HepG2 (cell line): ENCODE data around the gene PGGT1B. TPM values are rescaled to one million over a fixed set of nuclear protein-coding genes. Genes with fewer than 3 reads are reported as not detected.

Experiments
- ATAC-seq: fragments of 200-7000 bp; cut with Tn5 transposase; 3 replicates; pipeline ENCODE4 v1.9.1; 2020; ENCODE audit warnings: mild to moderate bottlenecking, moderate library complexity
- BruUV-seq: library from RNA; stranded (reverse); fragments of 400-500 nt; replicated peaks from 2 replicates; lab custom pipeline; 2021; lab: Mats Ljungman, UMichigan
- CTCF ChIA-PET: fragments of 300-600 bp; formaldehyde crosslinking; extraction: SDS; loops from one replicate; lab custom pipeline; 2021; ENCODE audit warnings: low total read pairs, inconsistent platforms, low intra/inter-chr PET ratio; lab: Yijun Ruan, JAX
- POLR2A ChIA-PET: fragments of 350-600 bp; sonication (Branson Sonifier 250); formaldehyde crosslinking; loops from one replicate; lab custom pipeline; 2020; ENCODE audit warnings: antibody characterized with exemption, inconsistent platforms; lab: Yijun Ruan, JAX
- DNase-seq: peaks from one replicate; pipeline ENCODE4 v3.0.0-alpha.2; 2015; ENCODE audit warnings: low spot score
- FAIRE-seq: peaks from 3 replicates; lab custom pipeline; 2011; peaks lifted over from hg19 to GRCh38; lab: Jason Lieb, UNC
- H2AFZ ChIP-seq: one replicate; pipeline ENCODE4 v1.6.1; 2011; ENCODE audit warnings: low read length, inconsistent platforms
- H3K27ac ChIP-seq: fragments of 300-600 bp; 3 replicates; pipeline ENCODE4 v1.8.0; 2011; ENCODE audit warnings: mixed run types, mild to moderate bottlenecking, mixed read lengths, low read length, inconsistent platforms; ENCODE audit not compliant: insufficient read depth; ENCODE audit errors: extremely low read length
- H3K27me3 ChIP-seq, 2 experiments: fragments of 200-600 bp in 1 of 2; 2 replicates in 1 of 2; 3 replicates in 1 of 2; pipeline versions ENCODE4 v1.6.0 to v1.8.0; 2011; ENCODE audit warnings: low read length in 2 of 2, mild to moderate bottlenecking in 2 of 2, moderate library complexity in 2 of 2, inconsistent platforms in 1 of 2; ENCODE audit not compliant: insufficient read depth in 2 of 2, control insufficient read depth in 1 of 2
- H3K36me3 ChIP-seq, 2 experiments: fragments of 200-600 bp in 1 of 2; replicated peaks in 1 of 2; 2 replicates in 1 of 2; 3 replicates in 1 of 2; pipeline versions ENCODE4 v1.5.1 to v1.8.0; 2011; ENCODE audit warnings: low read length in 2 of 2, inconsistent platforms in 1 of 2; ENCODE audit not compliant: insufficient read depth in 2 of 2, control insufficient read depth in 1 of 2
- H3K4me1 ChIP-seq: 2 replicates; pipeline ENCODE4 v1.5.1; 2012; ENCODE audit warnings: low read length, inconsistent platforms; ENCODE audit not compliant: insufficient read depth
- H3K4me2 ChIP-seq: 2 replicates; pipeline ENCODE4 v1.6.0; 2011; ENCODE audit warnings: low read depth, low read length, inconsistent platforms
- H3K4me3 ChIP-seq, 3 experiments: fragments of 200-600 bp in 1 of 3; sonication (generic), shearing (Covaris generic) in 1 of 3; replicated peaks in 1 of 3; 2 replicates each; pipeline ENCODE4 v1.5.1; 2011 to 2016; ENCODE audit warnings: low read length in 3 of 3, inconsistent platforms in 2 of 3, low read depth in 2 of 3, mild to moderate bottlenecking in 2 of 3, control low read depth in 1 of 3, mixed read lengths in 1 of 3; ENCODE audit not compliant: insufficient read depth in 1 of 3
- H3K79me2 ChIP-seq: one replicate; pipeline ENCODE4 v1.6.1; 2011; ENCODE audit warnings: low read length, inconsistent platforms; ENCODE audit not compliant: insufficient read depth
- H3K9ac ChIP-seq: 2 replicates; pipeline ENCODE4 v1.6.0; 2011; ENCODE audit warnings: mild to moderate bottlenecking, low read depth, low read length, inconsistent platforms; ENCODE audit not compliant: insufficient read depth
- H3K9me3 ChIP-seq: 2 replicates; pipeline ENCODE4 v1.5.1; 2012; ENCODE audit warnings: mild to moderate bottlenecking, low read length
- H4K20me1 ChIP-seq: 2 replicates; pipeline ENCODE4 v1.6.0; 2011; ENCODE audit warnings: inconsistent platforms, mild to moderate bottlenecking, low read length, moderate library complexity; ENCODE audit not compliant: insufficient read depth
- ATRX ChIP-seq: sonication (generic); formaldehyde crosslinking; IDR thresholded peaks from 2 replicates; pipeline ENCODE4 v1.4.0; 2020; ENCODE audit warnings: missing genetic modification reagents, borderline replicate concordance
- CCAR2 ChIP-seq: fragments of 200-400 bp; formaldehyde crosslinking; optimal IDR thresholded peaks from 2 replicates; pipeline ENCODE3; 2018; ENCODE audit warnings: low read depth, mild to moderate bottlenecking, low read length, moderate library complexity
- FOXO1 ChIP-seq: sonication (generic); formaldehyde crosslinking; IDR thresholded peaks from 2 replicates; pipeline ENCODE4 v1.4.0; 2020; ENCODE audit warnings: missing genetic modification reagents
- HCFC1 ChIP-seq: fragments of 150-350 bp; IDR thresholded peaks from 2 replicates; pipeline ENCODE4 v1.6.1; 2014; ENCODE audit warnings: low read depth, low read length
- MNT ChIP-seq: fragments of 450-650 bp; IDR thresholded peaks from 2 replicates; pipeline ENCODE4 v1.6.1; 2016
- SOX13 ChIP-seq, 3 experiments: fragments of 450-650 bp in 1 of 3; sonication (generic) in 1 of 3; formaldehyde crosslinking in 1 of 3; IDR thresholded peaks in 2 of 3; conservative IDR thresholded peaks in 1 of 3; 2 replicates each; pipeline versions ENCODE4 v1.5.0 to v1.6.1; 2016 to 2020; ENCODE audit warnings: antibody characterized with exemption in 1 of 3, mild to moderate bottlenecking in 1 of 3, missing compliant biosample characterization in 1 of 3, missing genetic modification reagents in 1 of 3, moderate library complexity in 1 of 3
- TARDBP ChIP-seq: sonication (generic); formaldehyde crosslinking; IDR thresholded peaks from 2 replicates; pipeline ENCODE4 v1.8.0; 2022; ENCODE audit warnings: mild to moderate bottlenecking, missing genetic modification reagents
- ZNF354B ChIP-seq: sonication (generic); formaldehyde crosslinking; IDR thresholded peaks from 2 replicates; pipeline ENCODE4 v1.8.0; 2022; ENCODE audit warnings: mild to moderate bottlenecking, missing genetic modification reagents
- ZNF720 ChIP-seq: sonication (generic); formaldehyde crosslinking; IDR thresholded peaks from 2 replicates; pipeline ENCODE4 v1.4.0; 2020; ENCODE audit warnings: missing genetic modification reagents
- ZSCAN5A ChIP-seq: sonication (generic); formaldehyde crosslinking; IDR thresholded peaks from 2 replicates; pipeline ENCODE4 v1.8.0; 2022; ENCODE audit warnings: mild to moderate bottlenecking, missing genetic modification reagents, borderline replicate concordance
- WGBS: methylation state at CpG from one replicate; pipeline ENCODE4 v1.1.6; 2017; ENCODE audit warnings: low lambda C conversion rate; 5-methylcytosine and 5-hydroxymethylcytosine counted together
- in situ Hi-C: cut with HindIII; loops from 2 replicates; pipeline ENCODE4 v1.10.0; 2017; ENCODE audit warnings: low pct_unique_long_range_greater_than_20kb; ENCODE audit not compliant: extremely low pct_ligation_motif_present
- intact Hi-C: fragments of 100-400 bp; cut with micrococcal nuclease; formaldehyde crosslinking; loops from one replicate; pipeline ENCODE4 v1.10.0; 2022; ENCODE audit not compliant: unreplicated experiment
- polyA plus RNA-seq, 8 experiments: library from polyadenylated mRNA; depleted of rRNA in 3 of 8; stranded (reverse) in 7 of 8; unstranded in 1 of 8; fragments of >200 nt; fragmentation: Illumina TruSeq in 4 of 8; extraction: Trizol in 4 of 8; gene quantifications; 2 replicates each; pipeline versions ENCODE4 v1.2.1 to v1.2.3, GENCODE V29; 2011 to 2016; ENCODE audit warnings: low read depth in 4 of 8, missing spikeins in 1 of 8, mixed read lengths in 1 of 8; ENCODE audit not compliant: insufficient read depth in 1 of 8
- total RNA-seq, 5 experiments: library from RNA; depleted of rRNA; stranded (reverse); fragments of >200 nt; fragmentation: Illumina TruSeq; extraction: Trizol; gene quantifications; 2 replicates each; pipeline ENCODE4 v1.2.3, GENCODE V29; 2016; ENCODE audit warnings: low read depth in 1 of 5

PGGT1B gene
- total and polyA plus RNA-seq, 2 of the 13 experiments (the other 11 are each of a cell fraction or from before 2014, with no cell fraction given): 2.4 to 42.7 TPM

- Histone ChIP-seq H3K36me3 (peaks cover 6 to 56% of the 10 kb centered on the region in 2 experiments; a peak in 4 of 5 replicates), H3K4me3 (no peak overlapping the region), H3K4me2 (no peak overlapping the region), H3K79me2 (no peaks in the 10 kb centered on the region), H3K9ac (no peak overlapping the region), H2AFZ (no peak overlapping the region), H4K20me1 (no peaks in the 10 kb centered on the region; the same call in 1 of the 2 replicates), H3K9me3 (no peaks in the 10 kb centered on the region), H3K4me1 (no peaks in the 10 kb centered on the region), H3K27me3 (no peaks in the 10 kb centered on the region), H3K27ac (no peak overlapping the region)
- FAIRE-seq: no peak
- CTCF ChIA-PET: no interaction called here
- POLR2A ChIA-PET: no interaction called here
- DNase-seq: no peak
- ATAC-seq: no peak
- intact Hi-C loops (no loop called here), in situ Hi-C loops (no loop called here)
- 94% methylated on average over 1 of the region's 1 CpG for WGBS
- TF ChIP-seq ZNF720 (CRISPR knock-in tag): no peak
- no peak for TF ChIP-seq ZSCAN5A
- TF ChIP-seq ZNF354B: no peak
- no peak for TF ChIP-seq FOXO1 (CRISPR knock-in tag)
- TF ChIP-seq CCAR2: no peak
- no peak for TF ChIP-seq MNT
- no peak for TF ChIP-seq HCFC1
- no peak for TF ChIP-seq SOX13 (IDR thresholded peaks at IDR 0.05)
- no peak for TF ChIP-seq SOX13 (CRISPR knock-in tag; conservative IDR thresholded peaks at IDR 0.05 in 1 of 2, IDR thresholded peaks at IDR 0.05 in 1 of 2)
- TF ChIP-seq ATRX (CRISPR knock-in tag): no peak
- TF ChIP-seq TARDBP: no peak
- BruUV-seq: no TSS peak
Observed at GRCh38 chr5:115227281-115227680, 35.4 kb downstream of the PGGT1B start.
